Measurements from ENCODE around the gene SLCO4A1.

GRCh38 chr20:62719250-62719935 lies 77.1 kb downstream of the SLCO4A1 start:
- no peak for TF ChIP-seq POLR2A (IDR thresholded peaks at IDR 0.05)
- no peak for TF ChIP-seq CTCF (IDR thresholded peaks at IDR 0.05)

Data from uterus (tissue), 2 donors.